HEK293 (cell line): ENCODE measurements around the gene TESMIN.

Experiments
- CTCF ChIA-PET: fragments of 350-600 bp; formaldehyde crosslinking; extraction: SDS; loops from one replicate; lab custom pipeline; 2021; ENCODE audit warnings: antibody characterized with exemption; lab: Yijun Ruan, JAX
- POLR2A ChIA-PET: fragments of 300-600 bp; formaldehyde crosslinking; extraction: SDS; loops from one replicate; lab custom pipeline; 2020; ENCODE audit warnings: antibody characterized with exemption, inconsistent platforms; lab: Yijun Ruan, JAX
- H3K27ac ChIP-seq: fragments of 200-500 bp; sonication (Bioruptor generic); 2 replicates; pipeline ENCODE4 v1.5.1; 2014; ENCODE audit warnings: low read depth, low read length, control low read depth, inconsistent platforms; ENCODE audit errors: extremely low read depth
- H3K36me3 ChIP-seq, 2 experiments: fragments of 200-500 bp in 1 of 2; sonication (Bioruptor generic) in 1 of 2; 1 replicate in 1 of 2; 2 replicates in 1 of 2; pipeline ENCODE4 v1.5.1; 2014 to 2017; ENCODE audit warnings: inconsistent platforms in 2 of 2, low read length in 2 of 2; ENCODE audit not compliant: control insufficient read depth in 2 of 2, insufficient read depth in 1 of 2
- H3K4me1 ChIP-seq: fragments of 200-500 bp; sonication (Bioruptor generic); 2 replicates; pipeline ENCODE4 v1.5.1; 2014; ENCODE audit warnings: mild to moderate bottlenecking, low read length, inconsistent platforms; ENCODE audit not compliant: control insufficient read depth, insufficient read depth
- H3K4me3 ChIP-seq: 2 replicates; pipeline ENCODE4 v1.5.1; 2011; ENCODE audit warnings: low read depth, mild to moderate bottlenecking, control low read depth, low read length, moderate library complexity
- H3K9me3 ChIP-seq: fragments of 200-500 bp; sonication (Bioruptor generic); 2 replicates; pipeline ENCODE4 v1.5.1; 2014; ENCODE audit warnings: low read depth, low read length, inconsistent platforms; ENCODE audit not compliant: control insufficient read depth, insufficient read depth
- GLI4 ChIP-seq: fragments of 450-650 bp; formaldehyde crosslinking; IDR thresholded peaks from 2 replicates; pipeline ENCODE4 v1.5.1; 2016; ENCODE audit warnings: missing biosample characterization, missing genetic modification characterization
- PRDM1 ChIP-seq: fragments of 450-650 bp; formaldehyde crosslinking; IDR thresholded peaks from 2 replicates; pipeline ENCODE4; 2016; ENCODE audit warnings: missing biosample characterization, missing genetic modification characterization
- ZNF132 ChIP-seq: fragments of 450-650 bp; formaldehyde crosslinking; IDR thresholded peaks from 2 replicates; pipeline ENCODE4 v1.5.1; 2017; ENCODE audit warnings: missing biosample characterization, missing genetic modification characterization, borderline replicate concordance
- ZNF169 ChIP-seq: fragments of 450-650 bp; formaldehyde crosslinking; IDR thresholded peaks from 2 replicates; pipeline ENCODE4 v1.5.1; 2016; ENCODE audit warnings: missing biosample characterization, missing genetic modification characterization
- ZNF202 ChIP-seq: fragments of 450-650 bp; formaldehyde crosslinking; IDR thresholded peaks from 2 replicates; pipeline ENCODE4 v1.5.1; 2016; ENCODE audit warnings: missing biosample characterization, missing genetic modification characterization, borderline replicate concordance
- ZNF302 ChIP-seq: fragments of 450-650 bp; formaldehyde crosslinking; IDR thresholded peaks from 2 replicates; pipeline ENCODE4 v1.5.1; 2016; ENCODE audit warnings: missing biosample characterization, missing genetic modification characterization, low read depth
- ZNF335 ChIP-seq: fragments of 450-650 bp; formaldehyde crosslinking; conservative IDR thresholded peaks from 2 replicates; pipeline ENCODE4 v1.5.1; 2016; ENCODE audit warnings: missing biosample characterization, missing genetic modification characterization
- ZNF423 ChIP-seq: fragments of 450-650 bp; formaldehyde crosslinking; IDR thresholded peaks from 2 replicates; pipeline ENCODE4 v1.5.1; 2016; ENCODE audit warnings: missing biosample characterization, missing genetic modification characterization
- ZNF510 ChIP-seq: fragments of 450-650 bp; formaldehyde crosslinking; IDR thresholded peaks from 2 replicates; pipeline ENCODE4 v1.5.1; 2018; ENCODE audit warnings: mild to moderate bottlenecking, missing genetic modification characterization, missing biosample characterization; ENCODE audit not compliant: insufficient replicate concordance
- ZNF521 ChIP-seq: fragments of 450-650 bp; formaldehyde crosslinking; IDR thresholded peaks from 2 replicates; pipeline ENCODE4 v1.5.1; 2017; ENCODE audit warnings: missing biosample characterization, mild to moderate bottlenecking, missing genetic modification characterization
- ZNF555 ChIP-seq: fragments of 450-650 bp; formaldehyde crosslinking; conservative IDR thresholded peaks from 2 replicates; pipeline ENCODE4 v1.5.1; 2017; ENCODE audit warnings: missing biosample characterization, mild to moderate bottlenecking, missing genetic modification characterization, inconsistent platforms
- ZNF558 ChIP-seq: fragments of 450-650 bp; formaldehyde crosslinking; IDR thresholded peaks from 2 replicates; pipeline ENCODE4 v1.5.1; 2016; ENCODE audit warnings: missing biosample characterization, missing genetic modification characterization
- ZNF571 ChIP-seq: fragments of 450-650 bp; formaldehyde crosslinking; IDR thresholded peaks from 2 replicates; pipeline ENCODE4 v1.5.0; 2017; ENCODE audit warnings: missing biosample characterization, missing genetic modification characterization
- ZNF623 ChIP-seq: fragments of 450-650 bp; formaldehyde crosslinking; IDR thresholded peaks from 2 replicates; pipeline ENCODE4 v1.5.1; 2016; ENCODE audit warnings: missing biosample characterization, missing genetic modification characterization
- ZNF624 ChIP-seq: fragments of 450-650 bp; formaldehyde crosslinking; IDR thresholded peaks from 2 replicates; pipeline ENCODE4 v1.5.1; 2017; ENCODE audit warnings: missing biosample characterization, missing genetic modification characterization
- ZNF664 ChIP-seq: fragments of 450-650 bp; formaldehyde crosslinking; IDR thresholded peaks from 2 replicates; pipeline ENCODE4 v1.5.1; 2016; ENCODE audit warnings: missing biosample characterization, missing genetic modification characterization
- ZNF830 ChIP-seq: fragments of 450-650 bp; IDR thresholded peaks from 2 replicates; pipeline ENCODE4 v1.5.0; 2018; ENCODE audit warnings: missing biosample characterization, missing genetic modification characterization, low read depth, mild to moderate bottlenecking, moderate library complexity
- TF ChIP-seq, protein P1 (sequence below): fragments of 450-650 bp; formaldehyde crosslinking; IDR thresholded peaks from 2 replicates; pipeline ENCODE4 v1.5.1; 2016; ENCODE audit warnings: missing biosample characterization, missing genetic modification characterization
- TF ChIP-seq, protein P2 (sequence below): fragments of 450-650 bp; formaldehyde crosslinking; IDR thresholded peaks from 2 replicates; pipeline ENCODE4 v1.5.1; 2016; ENCODE audit warnings: missing biosample characterization, missing genetic modification characterization
- TF ChIP-seq, protein P3 (sequence below): fragments of 450-650 bp; formaldehyde crosslinking; IDR thresholded peaks from 2 replicates; pipeline ENCODE4 v1.5.1; 2016; ENCODE audit warnings: missing biosample characterization, missing genetic modification characterization
- TF ChIP-seq, protein P4 (sequence below): fragments of 450-650 bp; formaldehyde crosslinking; IDR thresholded peaks from 2 replicates; pipeline ENCODE4 v1.5.0; 2017; ENCODE audit warnings: missing biosample characterization, missing genetic modification characterization, borderline replicate concordance
- TF ChIP-seq, protein P5 (sequence below): fragments of 450-650 bp; IDR thresholded peaks from 2 replicates; pipeline ENCODE4 v1.5.1; 2018; ENCODE audit warnings: missing biosample characterization, mild to moderate bottlenecking, missing genetic modification characterization
- TF ChIP-seq, protein P6 (sequence below): fragments of 450-650 bp; formaldehyde crosslinking; IDR thresholded peaks from 2 replicates; pipeline ENCODE4 v1.5.1; 2016; ENCODE audit warnings: missing biosample characterization, missing genetic modification characterization

TESMIN gene

DNA sequence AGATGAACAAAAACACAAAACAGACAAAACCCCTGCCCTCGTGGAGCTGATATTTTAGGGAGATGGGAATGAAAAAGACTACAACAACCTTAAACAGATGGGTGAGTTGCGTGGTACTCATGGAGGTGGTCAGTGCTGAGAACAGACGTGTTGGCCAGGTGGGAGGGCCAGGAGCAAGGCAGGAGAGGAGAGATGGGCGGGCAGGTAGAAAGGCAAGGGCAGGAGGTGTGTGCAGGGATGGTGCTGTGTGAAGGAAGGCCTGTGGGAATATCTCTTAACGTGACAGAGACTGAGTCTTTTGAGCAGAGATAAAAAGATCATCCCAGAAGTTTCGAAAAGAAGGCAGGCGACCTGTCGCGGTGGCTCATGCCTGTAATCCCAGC is 59.9 kb downstream of the TESMIN start:
- Histone ChIP-seq H3K4me3 (no peak overlapping the region), H3K9me3 (no peaks in the 10 kb centered on the region), H3K36me3 (no peaks in the 10 kb centered on the region), H3K27ac (no peak overlapping the region), H3K4me1 (no peaks in the 10 kb centered on the region)
- TF ChIP-seq, protein P1, sequence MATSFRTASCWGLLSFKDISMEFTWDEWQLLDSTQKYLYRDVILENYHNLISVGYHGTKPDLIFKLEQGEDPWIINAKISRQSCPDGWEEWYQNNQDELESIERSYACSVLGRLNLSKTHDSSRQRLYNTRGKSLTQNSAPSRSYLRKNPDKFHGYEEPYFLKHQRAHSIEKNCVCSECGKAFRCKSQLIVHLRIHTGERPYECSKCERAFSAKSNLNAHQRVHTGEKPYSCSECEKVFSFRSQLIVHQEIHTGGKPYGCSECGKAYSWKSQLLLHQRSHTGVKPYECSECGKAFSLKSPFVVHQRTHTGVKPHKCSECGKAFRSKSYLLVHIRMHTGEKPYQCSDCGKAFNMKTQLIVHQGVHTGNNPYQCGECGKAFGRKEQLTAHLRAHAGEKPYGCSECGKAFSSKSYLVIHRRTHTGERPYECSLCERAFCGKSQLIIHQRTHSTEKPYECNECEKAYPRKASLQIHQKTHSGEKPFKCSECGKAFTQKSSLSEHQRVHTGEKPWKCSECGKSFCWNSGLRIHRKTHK (tag by site-specific recombination), result no peak
- TF ChIP-seq ZNF132 (tag by site-specific recombination) (no peak), ZNF202 (tag by site-specific recombination) (no peak), ZNF558 (no peak), PRDM1 (tag by site-specific recombination) (no peak), ZNF830 (no peak), ZNF510 (tag by site-specific recombination) (no peak), ZNF664 (tag by site-specific recombination) (no peak), ZNF169 (no peak), ZNF423 (tag by site-specific recombination) (no peak), ZNF521 (tag by site-specific recombination) (no peak), ZNF302 (tag by site-specific recombination) (no peak), ZNF335 (tag by site-specific recombination) (no peak), ZNF555 (tag by site-specific recombination) (no peak)
- TF ChIP-seq, protein P2, sequence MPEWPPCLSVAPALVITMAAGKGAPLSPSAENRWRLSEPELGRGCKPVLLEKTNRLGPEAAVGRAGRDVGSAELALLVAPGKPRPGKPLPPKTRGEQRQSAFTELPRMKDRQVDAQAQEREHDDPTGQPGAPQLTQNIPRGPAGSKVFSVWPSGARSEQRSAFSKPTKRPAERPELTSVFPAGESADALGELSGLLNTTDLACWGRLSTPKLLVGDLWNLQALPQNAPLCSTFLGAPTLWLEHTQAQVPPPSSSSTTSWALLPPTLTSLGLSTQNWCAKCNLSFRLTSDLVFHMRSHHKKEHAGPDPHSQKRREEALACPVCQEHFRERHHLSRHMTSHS (tag by site-specific recombination), result no peak
- TF ChIP-seq, protein P3, sequence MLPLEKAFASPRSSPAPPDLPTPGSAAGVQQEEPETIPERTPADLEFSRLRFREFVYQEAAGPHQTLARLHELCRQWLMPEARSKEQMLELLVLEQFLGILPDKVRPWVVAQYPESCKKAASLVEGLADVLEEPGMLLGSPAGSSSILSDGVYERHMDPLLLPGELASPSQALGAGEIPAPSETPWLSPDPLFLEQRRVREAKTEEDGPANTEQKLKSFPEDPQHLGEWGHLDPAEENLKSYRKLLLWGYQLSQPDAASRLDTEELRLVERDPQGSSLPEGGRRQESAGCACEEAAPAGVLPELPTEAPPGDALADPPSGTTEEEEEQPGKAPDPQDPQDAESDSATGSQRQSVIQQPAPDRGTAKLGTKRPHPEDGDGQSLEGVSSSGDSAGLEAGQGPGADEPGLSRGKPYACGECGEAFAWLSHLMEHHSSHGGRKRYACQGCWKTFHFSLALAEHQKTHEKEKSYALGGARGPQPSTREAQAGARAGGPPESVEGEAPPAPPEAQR (tag by site-specific recombination), result no peak
- TF ChIP-seq, protein P4, sequence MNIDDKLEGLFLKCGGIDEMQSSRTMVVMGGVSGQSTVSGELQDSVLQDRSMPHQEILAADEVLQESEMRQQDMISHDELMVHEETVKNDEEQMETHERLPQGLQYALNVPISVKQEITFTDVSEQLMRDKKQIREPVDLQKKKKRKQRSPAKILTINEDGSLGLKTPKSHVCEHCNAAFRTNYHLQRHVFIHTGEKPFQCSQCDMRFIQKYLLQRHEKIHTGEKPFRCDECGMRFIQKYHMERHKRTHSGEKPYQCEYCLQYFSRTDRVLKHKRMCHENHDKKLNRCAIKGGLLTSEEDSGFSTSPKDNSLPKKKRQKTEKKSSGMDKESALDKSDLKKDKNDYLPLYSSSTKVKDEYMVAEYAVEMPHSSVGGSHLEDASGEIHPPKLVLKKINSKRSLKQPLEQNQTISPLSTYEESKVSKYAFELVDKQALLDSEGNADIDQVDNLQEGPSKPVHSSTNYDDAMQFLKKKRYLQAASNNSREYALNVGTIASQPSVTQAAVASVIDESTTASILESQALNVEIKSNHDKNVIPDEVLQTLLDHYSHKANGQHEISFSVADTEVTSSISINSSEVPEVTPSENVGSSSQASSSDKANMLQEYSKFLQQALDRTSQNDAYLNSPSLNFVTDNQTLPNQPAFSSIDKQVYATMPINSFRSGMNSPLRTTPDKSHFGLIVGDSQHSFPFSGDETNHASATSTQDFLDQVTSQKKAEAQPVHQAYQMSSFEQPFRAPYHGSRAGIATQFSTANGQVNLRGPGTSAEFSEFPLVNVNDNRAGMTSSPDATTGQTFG (tag by site-specific recombination), result no peak
- ChIA-PET CTCF (interaction anchor here (0.8 to 1.8 kb wide), 4 partner anchors 10 to 107 kb away, joined by 3 to 5 read pairs (median 4); no protein-coding TSS in a partner anchor), POLR2A (interaction anchor here (0.7 kb wide), 1 partner anchor 12 kb away, joined by 3 read pairs; no protein-coding TSS in a partner anchor)

DNA sequence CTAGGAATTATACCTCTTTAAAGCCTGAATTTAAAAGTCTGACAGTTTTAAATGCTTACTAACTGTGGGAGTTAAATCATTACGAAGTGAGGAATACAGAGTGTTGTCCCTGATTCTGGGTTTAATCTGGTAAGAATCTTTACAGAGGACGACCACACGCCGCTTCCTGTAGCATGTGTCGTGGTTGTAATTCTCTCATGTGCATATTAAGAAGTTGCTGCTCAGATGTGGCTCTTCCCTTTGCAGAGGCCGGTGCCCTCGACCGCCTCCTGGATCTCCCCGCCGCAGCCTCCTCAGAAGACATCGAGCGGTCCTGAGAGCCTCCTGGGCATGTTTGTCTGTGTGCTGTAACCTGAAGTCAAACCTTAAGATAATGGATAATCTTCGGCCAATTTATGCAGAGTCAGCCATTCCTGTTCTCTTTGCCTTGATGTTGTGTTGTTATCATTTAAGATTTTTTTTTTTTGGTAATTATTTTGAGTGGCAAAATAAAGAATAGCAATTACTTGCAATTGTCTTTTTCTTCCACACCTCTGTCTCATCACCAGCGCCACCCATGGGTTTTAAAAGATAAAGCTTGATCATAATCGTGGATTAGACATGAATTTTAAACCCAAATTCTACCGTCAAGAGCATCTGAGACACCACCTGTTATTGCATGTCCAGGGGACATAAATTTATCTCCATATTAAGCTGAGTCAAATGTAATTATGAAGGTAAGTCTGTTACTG is 60.5 kb downstream of the TESMIN start:
- POLR2A ChIA-PET, result no interaction called here
- no peaks in the 10 kb centered on the region for H3K9me3 ChIP-seq
- H3K36me3 ChIP-seq, result no peaks in the 10 kb centered on the region
- CTCF ChIA-PET, result interaction anchor here (0.8 to 1.8 kb wide), 4 partner anchors 10 to 108 kb away, joined by 3 to 5 read pairs (median 4); no protein-coding TSS in a partner anchor
- H3K27ac ChIP-seq, result no peak overlapping the region
- no peak overlapping the region for H3K4me3 ChIP-seq
- H3K4me1 ChIP-seq, result no peaks in the 10 kb centered on the region
- no peak for TF ChIP-seq ZNF571 (tag by site-specific recombination)
- TF ChIP-seq, protein P5, sequence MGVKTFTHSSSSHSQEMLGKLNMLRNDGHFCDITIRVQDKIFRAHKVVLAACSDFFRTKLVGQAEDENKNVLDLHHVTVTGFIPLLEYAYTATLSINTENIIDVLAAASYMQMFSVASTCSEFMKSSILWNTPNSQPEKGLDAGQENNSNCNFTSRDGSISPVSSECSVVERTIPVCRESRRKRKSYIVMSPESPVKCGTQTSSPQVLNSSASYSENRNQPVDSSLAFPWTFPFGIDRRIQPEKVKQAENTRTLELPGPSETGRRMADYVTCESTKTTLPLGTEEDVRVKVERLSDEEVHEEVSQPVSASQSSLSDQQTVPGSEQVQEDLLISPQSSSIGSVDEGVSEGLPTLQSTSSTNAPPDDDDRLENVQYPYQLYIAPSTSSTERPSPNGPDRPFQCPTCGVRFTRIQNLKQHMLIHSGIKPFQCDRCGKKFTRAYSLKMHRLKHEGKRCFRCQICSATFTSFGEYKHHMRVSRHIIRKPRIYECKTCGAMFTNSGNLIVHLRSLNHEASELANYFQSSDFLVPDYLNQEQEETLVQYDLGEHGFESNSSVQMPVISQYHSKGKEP (tag by site-specific recombination), result no peak
- TF ChIP-seq GLI4 (tag by site-specific recombination), result no peak
- TF ChIP-seq ZNF624 (tag by site-specific recombination), result no peak
- TF ChIP-seq, protein P6, sequence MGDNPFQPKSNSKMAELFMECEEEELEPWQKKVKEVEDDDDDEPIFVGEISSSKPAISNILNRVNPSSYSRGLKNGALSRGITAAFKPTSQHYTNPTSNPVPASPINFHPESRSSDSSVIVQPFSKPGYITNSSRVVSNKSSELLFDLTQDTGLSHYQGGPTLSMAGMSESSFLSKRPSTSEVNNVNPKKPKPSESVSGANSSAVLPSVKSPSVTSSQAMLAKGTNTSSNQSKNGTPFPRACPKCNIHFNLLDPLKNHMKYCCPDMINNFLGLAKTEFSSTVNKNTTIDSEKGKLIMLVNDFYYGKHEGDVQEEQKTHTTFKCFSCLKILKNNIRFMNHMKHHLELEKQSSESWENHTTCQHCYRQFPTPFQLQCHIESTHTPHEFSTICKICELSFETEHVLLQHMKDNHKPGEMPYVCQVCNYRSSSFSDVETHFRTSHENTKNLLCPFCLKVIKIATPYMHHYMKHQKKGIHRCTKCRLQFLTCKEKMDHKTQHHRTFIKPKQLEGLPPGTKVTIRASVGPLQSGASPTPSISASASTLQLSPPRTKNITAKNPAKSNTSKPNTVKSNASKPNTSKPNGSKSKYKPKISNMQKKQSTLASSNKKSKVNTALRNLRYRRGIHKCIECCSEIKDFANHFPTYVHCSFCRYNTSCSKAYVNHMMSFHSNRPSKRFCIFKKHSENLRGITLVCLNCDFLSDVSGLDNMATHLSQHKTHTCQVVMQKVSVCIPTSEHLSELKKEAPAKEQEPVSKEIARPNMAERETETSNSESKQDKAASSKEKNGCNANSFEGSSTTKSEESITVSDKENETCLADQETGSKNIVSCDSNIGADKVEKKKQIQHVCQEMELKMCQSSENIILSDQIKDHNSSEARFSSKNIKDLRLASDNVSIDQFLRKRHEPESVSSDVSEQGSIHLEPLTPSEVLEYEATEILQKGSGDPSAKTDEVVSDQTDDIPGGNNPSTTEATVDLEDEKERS (tag by site-specific recombination), result no peak
- no peak for TF ChIP-seq ZNF623 (tag by site-specific recombination)
